Left lung (tissue), 10 donors: Measurements from ENCODE around the gene PROB1. TPM values are rescaled to one million over a fixed set of nuclear protein-coding genes. Genes with fewer than 3 reads are reported as not detected.

Experiments used
- ATAC-seq: fragments of 200-7000 bp; cut with Tn5 transposase; one replicate; pipeline ENCODE4 v1.9.1; 2020; ENCODE audit warnings: moderate library complexity
- DNase-seq, 4 donors: peaks; one replicate each; pipeline ENCODE4 v3.0.0-alpha.2; 2013 to 2020
- H3K27ac ChIP-seq, 2 donors: fragments of 200-600 bp; sonication (generic) in 1 of 2; one replicate each; pipeline versions ENCODE4 v1.5.0 to v1.8.0; 2020 to 2021
- H3K27me3 ChIP-seq, 2 donors: fragments of 200-600 bp; sonication (generic) in 1 of 2; one replicate each; pipeline versions ENCODE4 v1.5.0 to v1.8.0; 2020 to 2021
- H3K36me3 ChIP-seq, 2 donors: fragments of 200-600 bp; sonication (generic) in 1 of 2; one replicate each; pipeline versions ENCODE4 v1.5.0 to v1.8.0; 2020 to 2021
- H3K4me1 ChIP-seq, 2 donors: fragments of 200-600 bp; one replicate each; pipeline ENCODE4 v1.8.0; 2021
- H3K4me3 ChIP-seq, 2 donors: fragments of 200-600 bp; sonication (generic) in 1 of 2; one replicate each; pipeline versions ENCODE4 v1.5.0 to v1.8.0; 2020 to 2021; ENCODE audit warnings: mild to moderate bottlenecking in 1 of 2
- H3K9me3 ChIP-seq, 2 donors: fragments of 200-600 bp; sonication (generic) in 1 of 2; one replicate each; pipeline versions ENCODE4 v1.5.0 to v1.8.0; 2020 to 2021
- CTCF ChIP-seq, 2 donors: fragments of 200-600 bp; sonication (generic) in 1 of 2; IDR thresholded peaks; one replicate each; pipeline versions ENCODE4 v1.5.0 to v1.8.0; 2021; ENCODE audit warnings: antibody characterized with exemption in 2 of 2
- intact Hi-C, 2 donors: fragments of 100-400 bp; cut with DNase I; formaldehyde crosslinking; loops; one replicate each; pipeline versions ENCODE4 v1.11.2 to v1.14.2; 2022
- polyA plus RNA-seq, 6 donors: library from polyadenylated mRNA; unstranded; fragments of 120-200 nt; gene quantifications; one replicate each; pipeline ENCODE4 v1.2.1, GENCODE V29; 2013; ENCODE audit not compliant: insufficient read length in 6 of 6
- total RNA-seq, 2 donors: library from RNA; stranded (reverse); fragmentation: NEBNext Ultra II Directional; extraction: Animal tissue kit (Norgen Biotek cat#: 25700); gene quantifications; one replicate each; pipeline ENCODE4 v1.2.1, GENCODE V29; 2021
- donor health status: DM: no; HTN: yes; CAD: no.
- donor health status: DM: no; HTN: no; CAD: no.

Gene PROB1
- total and polyA plus RNA-seq, 8 donors = 0.73 to 1.8 (median 1.1) TPM

GRCh38 chr5:139369181-139369580 lies 25.7 kb downstream of the PROB1 start:
- H3K4me3 ChIP-seq = no peak overlapping the region
- H3K27ac ChIP-seq = no peak overlapping the region
- DNase-seq (no peak), ATAC-seq (no peak)
- TF ChIP-seq CTCF (IDR thresholded peaks at IDR 0.05) = no peak
- H3K9me3 ChIP-seq = no peaks in the 10 kb centered on the region
- H3K27me3 ChIP-seq = no peaks in the 10 kb centered on the region
- intact Hi-C loops = no loop called here
- H3K4me1 ChIP-seq = no peaks in the 10 kb centered on the region
- peaks cover 3 to 94% of the 10 kb centered on the region in 2 donors for H3K36me3 ChIP-seq

- TF ChIP-seq CTCF (IDR thresholded peaks at IDR 0.05) = no peak
- Histone ChIP-seq H3K4me1 (no peaks in the 10 kb centered on the region), H3K27me3 (no peaks in the 10 kb centered on the region), H3K36me3 (peaks cover 3 to 97% of the 10 kb centered on the region in 2 donors), H3K9me3 (no peaks in the 10 kb centered on the region), H3K27ac (no peak overlapping the region), H3K4me3 (no peak overlapping the region)
- no peak for DNase-seq
- no peak for ATAC-seq
- intact Hi-C loops = no loop called here
These were observed 26.3 kb downstream of the PROB1 start for GRCh38 chr5:139368613-139369012.

- no peak for TF ChIP-seq CTCF (IDR thresholded peaks at IDR 0.05)
- Histone ChIP-seq H3K27ac (no peak overlapping the region), H3K36me3 (peaks cover 3 to 69% of the 10 kb centered on the region in 2 donors), H3K4me1 (no peaks in the 10 kb centered on the region), H3K27me3 (no peaks in the 10 kb centered on the region), H3K9me3 (no peaks in the 10 kb centered on the region), H3K4me3 (no peak overlapping the region)
- DNase-seq (no peak), ATAC-seq (no peak)
- intact Hi-C loops = no loop called here
These were observed 30.4 kb downstream of the PROB1 start for GRCh38 chr5:139364466-139364865.

- ATAC-seq = no peak
- intact Hi-C loops = no loop called here
- no peak for DNase-seq
- H3K36me3 ChIP-seq = peaks cover 3 to 69% of the 10 kb centered on the region in 2 donors
- H3K4me1 ChIP-seq = no peaks in the 10 kb centered on the region
- no peak overlapping the region for H3K27ac ChIP-seq
- TF ChIP-seq CTCF (IDR thresholded peaks at IDR 0.05) = no peak
- no peaks in the 10 kb centered on the region for H3K27me3 ChIP-seq
- H3K9me3 ChIP-seq = no peaks in the 10 kb centered on the region
- H3K4me3 ChIP-seq = no peak overlapping the region
These were observed 31.0 kb downstream of the PROB1 start for GRCh38 chr5:139363937-139364336.

GRCh38 chr5:139361835-139362429 lies 33.0 kb downstream of the PROB1 start:
- TF ChIP-seq CTCF (IDR thresholded peaks at IDR 0.05) = no peak
- Histone ChIP-seq H3K27me3 (no peaks in the 10 kb centered on the region), H3K36me3 (peaks cover 3 to 51% of the 10 kb centered on the region in 2 donors), H3K4me3 (no peak overlapping the region), H3K9me3 (no peaks in the 10 kb centered on the region), H3K27ac (no peak overlapping the region), H3K4me1 (no peaks in the 10 kb centered on the region)
- DNase-seq (no peak), ATAC-seq (no peak)
- intact Hi-C loops = no loop called here
